Tibial nerve (tissue), 4 donors: ENCODE measurements around the gene CRYL1. TPM values are rescaled to one million over a fixed set of nuclear protein-coding genes. Genes with fewer than 3 reads are reported as not detected.
A peak's percentile ranks its signal among the peaks of the same experiment; 100 is the strongest.

Experiments
- DNase-seq, 2 donors: peaks; one replicate each; pipeline ENCODE4 v3.0.0-alpha.2; 2019; ENCODE audit warnings: low spot score in 2 of 2
- H3K27ac ChIP-seq, 4 donors: fragments of 200-600 bp; sonication (generic) in 3 of 4; one replicate each; pipeline ENCODE4 v1.5.1; 2017 to 2019; ENCODE audit warnings: mild to moderate bottlenecking in 1 of 4
- H3K27me3 ChIP-seq, 2 donors: fragments of 200-600 bp; sonication (generic) in 1 of 2; one replicate each; pipeline versions ENCODE4 v1.5.1 to v1.6.0; 2017 to 2019
- H3K36me3 ChIP-seq, 3 donors: fragments of 200-600 bp; sonication (generic); one replicate each; pipeline ENCODE4 v1.5.1; 2018 to 2019
- H3K4me1 ChIP-seq, 4 donors: fragments of 200-600 bp; sonication (generic) in 3 of 4; one replicate each; pipeline ENCODE4 v1.5.1; 2017 to 2019
- H3K4me3 ChIP-seq, 4 donors: fragments of 200-600 bp; sonication (generic) in 3 of 4; one replicate each; pipeline ENCODE4 v1.5.1; 2017 to 2019; ENCODE audit warnings: mild to moderate bottlenecking in 1 of 4, moderate library complexity in 1 of 4
- H3K9me3 ChIP-seq, 4 donors: fragments of 200-600 bp; sonication (generic) in 3 of 4; one replicate each; pipeline ENCODE4 v1.5.1; 2017 to 2019
- CTCF ChIP-seq, 5 experiments: fragments of 200-600 bp in 3 of 5; fragments of 450-650 bp in 2 of 5; sonication (generic) in 3 of 5; IDR thresholded peaks; one replicate each; pipeline ENCODE4 v1.5.1; 2016 to 2019; ENCODE audit warnings: antibody characterized with exemption in 5 of 5, mild to moderate bottlenecking in 3 of 5, moderate library complexity in 2 of 5
- EP300 ChIP-seq, 2 donors: sonication (generic); formaldehyde crosslinking; IDR thresholded peaks; one replicate each; pipeline ENCODE4 v1.6.1; 2017; ENCODE audit warnings: antibody characterized with exemption in 2 of 2, mild to moderate bottlenecking in 1 of 2
- POLR2A ChIP-seq, 2 donors: fragments of 450-650 bp; IDR thresholded peaks; one replicate each; pipeline ENCODE4 v1.6.1; 2017; ENCODE audit warnings: antibody characterized with exemption in 2 of 2, mild to moderate bottlenecking in 2 of 2, moderate library complexity in 2 of 2
- WGBS, 2 donors: methylation state at CpG; one replicate each; pipeline ENCODE4 v1.1.5; 2018; 5-methylcytosine and 5-hydroxymethylcytosine counted together
- total RNA-seq, 4 donors: library from RNA; depleted of rRNA; stranded (reverse); fragments of >200 nt; gene quantifications; one replicate each; pipeline ENCODE4 v1.1.0, GENCODE V29; 2016

The CRYL1 gene
- total RNA-seq, 4 donors from 2014 or later = 33.9 to 60.5 (median 49.5) TPM

DNA sequence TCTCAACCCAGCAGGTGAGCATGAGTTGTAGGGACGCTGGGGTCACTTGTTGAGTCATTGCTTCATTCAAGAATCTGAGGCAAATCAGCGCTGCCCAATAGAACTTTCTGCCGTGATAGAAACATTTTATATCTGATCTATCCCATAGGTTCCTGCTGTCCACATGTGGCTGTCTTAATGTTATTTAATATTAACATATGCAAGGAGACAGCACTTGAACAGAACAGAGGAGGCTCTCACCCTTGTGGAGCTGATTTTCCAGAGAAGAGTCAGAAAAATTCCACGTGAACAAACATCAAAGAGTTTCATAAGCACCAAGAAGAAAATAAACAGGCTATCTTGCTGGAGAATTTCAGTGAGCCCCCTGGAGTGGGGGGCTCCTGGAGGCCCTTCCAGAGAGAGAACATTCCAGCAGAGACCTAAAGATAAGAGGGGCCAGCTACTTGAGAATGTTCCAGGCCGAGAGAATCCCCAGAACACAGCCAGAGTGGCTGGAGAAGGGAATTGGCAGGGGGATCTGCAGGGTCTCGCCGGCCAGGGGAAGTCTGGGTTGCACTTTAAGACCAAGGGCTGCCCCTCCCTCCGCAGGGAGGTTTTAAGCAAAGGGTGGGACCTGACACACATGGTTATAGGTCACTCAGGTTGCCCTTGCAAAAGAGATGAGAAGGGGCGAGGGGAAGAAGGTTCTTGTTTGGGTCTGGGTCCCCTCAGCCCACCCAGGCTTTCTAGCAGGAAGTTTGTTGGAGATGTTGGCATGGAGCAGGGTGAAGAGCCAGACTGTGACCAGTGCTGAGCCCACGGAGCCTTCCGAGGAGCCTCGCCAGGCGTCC lies 135.7 kb downstream of the CRYL1 start:
- no peak for DNase-seq
- no peak for TF ChIP-seq EP300 (IDR thresholded peaks at IDR 0.05)
- TF ChIP-seq POLR2A (IDR thresholded peaks at IDR 0.05) = no peak
- TF ChIP-seq CTCF (IDR thresholded peaks at IDR 0.05) = no peak
- no peaks in the 10 kb centered on the region for H3K36me3 ChIP-seq
- no peak overlapping the region for H3K4me3 ChIP-seq
- WGBS, 2 donors = 79 to 83% methylated on average over 13 of the region's 13 CpGs
- H3K27me3 ChIP-seq = no peaks in the 10 kb centered on the region
- peaks cover 0 to 18% (median 0%) of the 10 kb centered on the region in 4 donors for H3K4me1 ChIP-seq
- H3K9me3 ChIP-seq = peaks cover 0 to 7% (median 0%) of the 10 kb centered on the region in 4 donors
- H3K27ac ChIP-seq = peak overlapping the region in 1 of 4 donors; percentile 29

GRCh38 chr13:20388184-20388583 lies 137.5 kb downstream of the CRYL1 start:
- H3K4me3 ChIP-seq = no peak overlapping the region
- H3K27ac ChIP-seq = peak overlapping the region; percentile 3 to 84 (median 47)
- TF ChIP-seq CTCF (IDR thresholded peaks at IDR 0.05) (no peak), EP300 (IDR thresholded peaks at IDR 0.05) (no peak)
- no peaks in the 10 kb centered on the region for H3K36me3 ChIP-seq
- H3K9me3 ChIP-seq = peaks cover 0 to 7% (median 0%) of the 10 kb centered on the region in 4 donors
- DNase-seq = no peak
- WGBS, 2 donors = 68 to 69% methylated on average over 2 of the region's 2 CpGs
- H3K4me1 ChIP-seq = peaks cover 0 to 22% (median 0%) of the 10 kb centered on the region in 4 donors
- no peaks in the 10 kb centered on the region for H3K27me3 ChIP-seq

DNA sequence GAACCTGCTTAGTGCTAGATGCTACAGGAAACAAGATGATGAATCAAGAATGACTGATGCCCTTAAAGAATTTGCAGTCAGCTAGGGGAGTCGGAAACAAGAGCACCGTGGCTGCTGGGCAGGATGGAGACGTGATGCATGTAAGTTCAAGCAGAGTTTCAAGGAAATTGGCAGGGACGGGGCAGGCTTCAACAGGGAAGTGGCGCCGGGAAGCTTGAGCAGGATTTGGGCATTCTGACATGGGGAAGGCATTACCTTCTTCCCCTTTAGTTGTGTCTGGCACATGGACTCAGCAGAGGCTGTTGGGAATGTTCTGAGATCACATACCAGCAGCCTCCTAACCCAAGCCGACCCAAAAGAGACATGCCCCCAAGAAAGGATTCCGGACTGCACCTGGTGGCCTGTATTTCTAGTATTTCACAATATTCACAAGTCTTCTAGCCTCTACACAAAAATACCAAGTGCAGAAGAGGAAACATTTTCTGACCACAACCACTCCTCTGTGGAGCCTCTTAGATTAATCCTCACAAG lies 138.2 kb downstream of the CRYL1 start:
- DNase-seq = no peak
- TF ChIP-seq EP300 (IDR thresholded peaks at IDR 0.05) (no peak), POLR2A (IDR thresholded peaks at IDR 0.05) (no peak), CTCF (IDR thresholded peaks at IDR 0.05) (no peak)
- Histone ChIP-seq H3K4me1 (peaks cover 0 to 25% (median 0%) of the 10 kb centered on the region in 4 donors), H3K27ac (peak overlapping the region in 2 of 4 donors; percentile 72 to 84), H3K4me3 (no peak overlapping the region), H3K27me3 (no peaks in the 10 kb centered on the region), H3K9me3 (peaks cover 0 to 7% (median 0%) of the 10 kb centered on the region in 4 donors), H3K36me3 (no peaks in the 10 kb centered on the region)
- 48 to 52% methylated on average over 8 of the region's 8 CpGs for WGBS, 2 donors

GRCh38 chr13:20387006-20387405 lies 138.7 kb downstream of the CRYL1 start:
- Histone ChIP-seq H3K27me3 (no peaks in the 10 kb centered on the region), H3K4me1 (peaks cover 0 to 25% (median 0%) of the 10 kb centered on the region in 4 donors), H3K4me3 (no peak overlapping the region), H3K9me3 (peaks cover 0 to 5% (median 0%) of the 10 kb centered on the region in 4 donors), H3K36me3 (no peaks in the 10 kb centered on the region), H3K27ac (no peak overlapping the region)
- DNase-seq = no peak
- TF ChIP-seq EP300 (IDR thresholded peaks at IDR 0.05) = no peak
- no peak for TF ChIP-seq POLR2A (IDR thresholded peaks at IDR 0.05)
- no peak for TF ChIP-seq CTCF (IDR thresholded peaks at IDR 0.05)
- WGBS, 2 donors = 86 to 88% methylated on average over 5 of the region's 5 CpGs

- DNase-seq = no peak
- Histone ChIP-seq H3K27ac (no peak overlapping the region), H3K36me3 (no peaks in the 10 kb centered on the region), H3K9me3 (no peaks in the 10 kb centered on the region), H3K27me3 (no peaks in the 10 kb centered on the region), H3K4me3 (no peak overlapping the region), H3K4me1 (peaks cover 0 to 15% (median 0%) of the 10 kb centered on the region in 4 donors)
- TF ChIP-seq POLR2A (IDR thresholded peaks at IDR 0.05) (no peak), CTCF (IDR thresholded peaks at IDR 0.05) (no peak), EP300 (IDR thresholded peaks at IDR 0.05) (no peak)
- 45 to 58% methylated on average over 2 of the region's 2 CpGs for WGBS, 2 donors
These were observed 142.6 kb downstream of the CRYL1 start for GRCh38 chr13:20383058-20383457.
